HG03064 (cell line): ENCODE data around the gene ARHGEF28.

Experiments
- ATAC-seq: cut with Tn5 transposase; IDR thresholded peaks from one replicate; pipeline ENCODE4 v1.9.1; 2021; ENCODE audit warnings: low read depth; ENCODE audit not compliant: unreplicated experiment

The ARHGEF28 gene

GRCh38 chr5:73892218-73892617 is 266.2 kb downstream of the ARHGEF28 start:
- ATAC-seq, result no peak

- ATAC-seq, result no peak
These were observed 266.8 kb downstream of the ARHGEF28 start for GRCh38 chr5:73892806-73893205.

GRCh38 chr5:73893813-73894212 is 267.8 kb downstream of the ARHGEF28 start:
- ATAC-seq, result no peak

GRCh38 chr5:73894860-73895259 is 268.9 kb downstream of the ARHGEF28 start:
- ATAC-seq, result no peak

- no peak for ATAC-seq
These were observed 269.5 kb downstream of the ARHGEF28 start for GRCh38 chr5:73895471-73895870.

- ATAC-seq, result no peak
These were observed 270.1 kb downstream of the ARHGEF28 start for GRCh38 chr5:73896097-73896496.

GRCh38 chr5:73896668-73897067 is 270.7 kb downstream of the ARHGEF28 start:
- ATAC-seq, result no peak

GRCh38 chr5:73897893-73898292 is 271.9 kb downstream of the ARHGEF28 start:
- no peak for ATAC-seq

- ATAC-seq, result no peak
These were observed 273.1 kb downstream of the ARHGEF28 start for GRCh38 chr5:73899055-73899454.

GRCh38 chr5:73899916-73900315 is 273.9 kb downstream of the ARHGEF28 start:
- ATAC-seq, result no peak

- ATAC-seq, result no peak
These were observed 274.6 kb downstream of the ARHGEF28 start for GRCh38 chr5:73900566-73900965.

GRCh38 chr5:73901043-73901442 is 275.0 kb downstream of the ARHGEF28 start:
- no peak for ATAC-seq

- ATAC-seq, result no peak
These were observed 275.5 kb downstream of the ARHGEF28 start for GRCh38 chr5:73901455-73901854.

- no peak for ATAC-seq
These were observed 276.5 kb downstream of the ARHGEF28 start for GRCh38 chr5:73902327-73903051.

- no peak for ATAC-seq
These were observed 277.2 kb downstream of the ARHGEF28 start for GRCh38 chr5:73903169-73903568.

- no peak for ATAC-seq
These were observed 280.3 kb downstream of the ARHGEF28 start for GRCh38 chr5:73906277-73906676.

- no peak for ATAC-seq
These were observed 281.2 kb downstream of the ARHGEF28 start for GRCh38 chr5:73907164-73907563.

GRCh38 chr5:73908395-73908794 is 282.4 kb downstream of the ARHGEF28 start:
- no peak for ATAC-seq

GRCh38 chr5:73908846-73909245 is 282.9 kb downstream of the ARHGEF28 start:
- ATAC-seq, result no peak

- no peak for ATAC-seq
These were observed 283.5 kb downstream of the ARHGEF28 start for GRCh38 chr5:73909474-73909873.

GRCh38 chr5:73911761-73912393 is 285.9 kb downstream of the ARHGEF28 start:
- ATAC-seq, result no peak

GRCh38 chr5:73912821-73913271 is 286.9 kb downstream of the ARHGEF28 start:
- no peak for ATAC-seq
